Measurements from ENCODE around the gene DBNDD1. TPM values are rescaled to one million over a fixed set of nuclear protein-coding genes. Genes with fewer than 3 reads are reported as not detected.

The DBNDD1 gene
- total RNA-seq: 0.75 and 1.4 TPM in 2 replicates

GRCh38 chr16:90018652-90019542 is at the start of gene DBNDD1:
Gene DBNDD1, minus strand, starts transcription at chr16:90019456. Its CDS starts 115 bp downstream, at chr16:90019341.

Other genes starting within 250 kb of the DBNDD1 start
- 12.4 and 38.7 TPM in 2 replicates for gene FANCA, start 202.8 kb downstream of the DBNDD1 start, total RNA-seq
- 1.1 and 1.4 TPM in 2 replicates for gene SPIRE2, start 191.0 kb downstream of the DBNDD1 start, total RNA-seq
- gene TCF25, start 145.9 kb downstream of the DBNDD1 start, total RNA-seq: 182 and 215 TPM in 2 replicates
- 4.4 and 7.5 TPM in 2 replicates for gene MC1R, start 100.6 kb downstream of the DBNDD1 start, total RNA-seq
- 443 and 596 TPM in 2 replicates for gene TUBB3, start 96.1 kb downstream of the DBNDD1 start, total RNA-seq
- gene DEF8, start 70.7 kb downstream of the DBNDD1 start, total RNA-seq: 110 and 119 TPM in 2 replicates
- gene PRDM7, start 57.9 kb upstream of the DBNDD1 start, total RNA-seq: not detected in 2 replicates

Data from uterine smooth muscle cell (primary cell).